Lower leg skin (tissue), 4 donors: ENCODE measurements around the gene ANKAR. TPM values are rescaled to one million over a fixed set of nuclear protein-coding genes. Genes with fewer than 3 reads are reported as not detected.
"Not testable (repeated sequence)": the region's sequence is repeated elsewhere in the genome, so short reads cannot be mapped to it uniquely, and the experiment has no call there.

ENCODE experiments used
- DNase-seq, 2 donors: peaks; one replicate each; pipeline ENCODE4 v3.0.0-alpha.2; 2019; ENCODE audit warnings: low spot score in 2 of 2
- H3K4me3 ChIP-seq: fragments of 200-600 bp; sonication (generic); 2 replicates; pipeline ENCODE4 v1.5.1; 2017; ENCODE audit warnings: mild to moderate bottlenecking, low read depth; ENCODE audit not compliant: poor library complexity, severe bottlenecking
- POLR2A ChIP-seq, 2 donors: fragments of 450-650 bp; IDR thresholded peaks; one replicate each; pipeline ENCODE4 v1.6.1; 2016 to 2017; ENCODE audit warnings: antibody characterized with exemption in 2 of 2, mild to moderate bottlenecking in 1 of 2, moderate library complexity in 1 of 2
- WGBS, 2 donors: methylation state at CpG; one replicate each; pipeline ENCODE4 v1.1.5; 2018; 5-methylcytosine and 5-hydroxymethylcytosine counted together
- intact Hi-C: fragments of 100-400 bp; cut with DNase I; formaldehyde crosslinking; loops from one replicate; pipeline ENCODE4 v1.15.0; 2023; ENCODE audit warnings: low total_unique reads
- total RNA-seq, 4 donors: library from RNA; depleted of rRNA; stranded (reverse); fragments of >200 nt; gene quantifications; one replicate each; pipeline ENCODE4 v1.1.0, GENCODE V29; 2016
- TF ChIP-seq, protein P1 (sequence below), 3 donors: fragments of 450-650 bp; IDR thresholded peaks; one replicate each; pipeline ENCODE4 v1.5.1; 2016; ENCODE audit warnings: antibody characterized with exemption in 3 of 3, mild to moderate bottlenecking in 3 of 3, moderate library complexity in 2 of 3

The ANKAR gene
- total RNA-seq, 4 donors from 2014 or later, result 0.42 to 5.4 (median 3.4) TPM

GRCh38 chr2:189709501-189710221 is 35.2 kb downstream of the ANKAR start:
- H3K4me3 ChIP-seq, result no peak overlapping the region
- intact Hi-C loops, result loop anchor here (2.0 kb wide), 1 partner anchor 27 kb away; no protein-coding TSS in a partner anchor
- TF ChIP-seq POLR2A (IDR thresholded peaks at IDR 0.05), result no peak
- TF ChIP-seq, protein P1, sequence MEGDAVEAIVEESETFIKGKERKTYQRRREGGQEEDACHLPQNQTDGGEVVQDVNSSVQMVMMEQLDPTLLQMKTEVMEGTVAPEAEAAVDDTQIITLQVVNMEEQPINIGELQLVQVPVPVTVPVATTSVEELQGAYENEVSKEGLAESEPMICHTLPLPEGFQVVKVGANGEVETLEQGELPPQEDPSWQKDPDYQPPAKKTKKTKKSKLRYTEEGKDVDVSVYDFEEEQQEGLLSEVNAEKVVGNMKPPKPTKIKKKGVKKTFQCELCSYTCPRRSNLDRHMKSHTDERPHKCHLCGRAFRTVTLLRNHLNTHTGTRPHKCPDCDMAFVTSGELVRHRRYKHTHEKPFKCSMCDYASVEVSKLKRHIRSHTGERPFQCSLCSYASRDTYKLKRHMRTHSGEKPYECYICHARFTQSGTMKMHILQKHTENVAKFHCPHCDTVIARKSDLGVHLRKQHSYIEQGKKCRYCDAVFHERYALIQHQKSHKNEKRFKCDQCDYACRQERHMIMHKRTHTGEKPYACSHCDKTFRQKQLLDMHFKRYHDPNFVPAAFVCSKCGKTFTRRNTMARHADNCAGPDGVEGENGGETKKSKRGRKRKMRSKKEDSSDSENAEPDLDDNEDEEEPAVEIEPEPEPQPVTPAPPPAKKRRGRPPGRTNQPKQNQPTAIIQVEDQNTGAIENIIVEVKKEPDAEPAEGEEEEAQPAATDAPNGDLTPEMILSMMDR (IDR thresholded peaks at IDR 0.05), result no peak
- no peak for DNase-seq
- 87 to 89% methylated on average over 5 of the region's 5 CpGs for WGBS, 2 donors

- DNase-seq, H3K4me3 ChIP-seq, intact Hi-C loops: not testable (repeated sequence)
- 76 to 95% methylated on average over 1 of the region's 1 CpG for WGBS, 2 donors
Measured at GRCh38 chr2:189717593-189717992, 43.1 kb downstream of the ANKAR start.

DNA sequence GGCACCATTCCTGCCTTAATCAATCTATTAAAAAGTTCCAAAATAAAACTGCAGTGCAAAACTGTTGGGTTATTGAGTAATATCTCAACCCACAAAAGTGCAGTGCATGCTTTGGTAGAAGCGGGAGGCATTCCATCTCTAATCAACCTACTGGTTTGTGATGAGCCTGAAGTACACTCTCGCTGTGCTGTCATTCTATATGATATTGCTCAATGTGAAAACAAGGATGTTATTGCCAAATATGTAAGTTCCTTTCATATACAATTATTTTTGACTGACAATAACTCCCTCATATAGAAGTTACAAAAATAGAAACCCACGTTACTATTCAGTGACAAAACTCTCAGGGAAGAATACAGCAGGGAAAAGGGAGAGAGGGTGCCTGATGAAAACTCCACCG is 45.1 kb downstream of the ANKAR start:
- no peak for TF ChIP-seq POLR2A (IDR thresholded peaks at IDR 0.05)
- TF ChIP-seq, protein P1 (IDR thresholded peaks at IDR 0.05), result no peak
- H3K4me3 ChIP-seq, result no peak overlapping the region
- DNase-seq, result no peak
- intact Hi-C loops, result no loop called here
- 90% methylated on average over 4 of the region's 4 CpGs for WGBS, 2 donors

GRCh38 chr2:189723192-189723591 is 48.7 kb downstream of the ANKAR start:
- TF ChIP-seq, protein P1 (IDR thresholded peaks at IDR 0.05), result no peak
- no peak for TF ChIP-seq POLR2A (IDR thresholded peaks at IDR 0.05)
- intact Hi-C loops, result no loop called here
- no peak for DNase-seq
- H3K4me3 ChIP-seq, result no peak overlapping the region

Other genes with a start within 250 kb of the ANKAR start
- gene WDR75, start 233.2 kb upstream of the ANKAR start, total RNA-seq, result 10 to 100 TPM; 20.8 to 38.1 (median 26.4) TPM
- gene SLC40A1, start 93.9 kb upstream of the ANKAR start, total RNA-seq, result 10 to 100 TPM; 16.0 to 33.1 (median 18.1) TPM
- 10 to 100 TPM; 28.9 to 32.8 (median 30.6) TPM for gene ASNSD1, start 13.2 kb upstream of the ANKAR start, total RNA-seq
- gene OSGEPL1, start 88.1 kb downstream of the ANKAR start, total RNA-seq, result 10 to 100 TPM in 1 of 4 donors, 1 to 10 TPM in 3; 2.6 to 10.3 (median 6.8) TPM
- gene ORMDL1, start 109.7 kb downstream of the ANKAR start, total RNA-seq, result 10 to 100 TPM; 52.5 to 79.0 (median 61.5) TPM
- 10 to 100 TPM in 2 of 4 donors, 1 to 10 TPM in 2; 6.7 to 10.2 (median 10.0) TPM for gene PMS1, start 109.8 kb downstream of the ANKAR start, total RNA-seq